Esophagus mucosa (tissue), 1 donor: Measurements from ENCODE around the gene SLC27A3. TPM values are rescaled to one million over a fixed set of nuclear protein-coding genes. Genes with fewer than 3 reads are reported as not detected.

Experiments used
- ATAC-seq: fragments of 200-7000 bp; cut with Tn5 transposase; one replicate; pipeline ENCODE4 v1.9.1; 2020
- total RNA-seq: library from RNA; stranded (reverse); gene quantifications from one replicate; pipeline ENCODE4 v1.2.4, GENCODE V29; 2023
- donor health status: DM: yes; HTN: yes; CAD: no.

The SLC27A3 gene, protein sequence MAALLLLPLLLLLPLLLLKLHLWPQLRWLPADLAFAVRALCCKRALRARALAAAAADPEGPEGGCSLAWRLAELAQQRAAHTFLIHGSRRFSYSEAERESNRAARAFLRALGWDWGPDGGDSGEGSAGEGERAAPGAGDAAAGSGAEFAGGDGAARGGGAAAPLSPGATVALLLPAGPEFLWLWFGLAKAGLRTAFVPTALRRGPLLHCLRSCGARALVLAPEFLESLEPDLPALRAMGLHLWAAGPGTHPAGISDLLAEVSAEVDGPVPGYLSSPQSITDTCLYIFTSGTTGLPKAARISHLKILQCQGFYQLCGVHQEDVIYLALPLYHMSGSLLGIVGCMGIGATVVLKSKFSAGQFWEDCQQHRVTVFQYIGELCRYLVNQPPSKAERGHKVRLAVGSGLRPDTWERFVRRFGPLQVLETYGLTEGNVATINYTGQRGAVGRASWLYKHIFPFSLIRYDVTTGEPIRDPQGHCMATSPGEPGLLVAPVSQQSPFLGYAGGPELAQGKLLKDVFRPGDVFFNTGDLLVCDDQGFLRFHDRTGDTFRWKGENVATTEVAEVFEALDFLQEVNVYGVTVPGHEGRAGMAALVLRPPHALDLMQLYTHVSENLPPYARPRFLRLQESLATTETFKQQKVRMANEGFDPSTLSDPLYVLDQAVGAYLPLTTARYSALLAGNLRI
- 16.1 TPM for total RNA-seq

DNA sequence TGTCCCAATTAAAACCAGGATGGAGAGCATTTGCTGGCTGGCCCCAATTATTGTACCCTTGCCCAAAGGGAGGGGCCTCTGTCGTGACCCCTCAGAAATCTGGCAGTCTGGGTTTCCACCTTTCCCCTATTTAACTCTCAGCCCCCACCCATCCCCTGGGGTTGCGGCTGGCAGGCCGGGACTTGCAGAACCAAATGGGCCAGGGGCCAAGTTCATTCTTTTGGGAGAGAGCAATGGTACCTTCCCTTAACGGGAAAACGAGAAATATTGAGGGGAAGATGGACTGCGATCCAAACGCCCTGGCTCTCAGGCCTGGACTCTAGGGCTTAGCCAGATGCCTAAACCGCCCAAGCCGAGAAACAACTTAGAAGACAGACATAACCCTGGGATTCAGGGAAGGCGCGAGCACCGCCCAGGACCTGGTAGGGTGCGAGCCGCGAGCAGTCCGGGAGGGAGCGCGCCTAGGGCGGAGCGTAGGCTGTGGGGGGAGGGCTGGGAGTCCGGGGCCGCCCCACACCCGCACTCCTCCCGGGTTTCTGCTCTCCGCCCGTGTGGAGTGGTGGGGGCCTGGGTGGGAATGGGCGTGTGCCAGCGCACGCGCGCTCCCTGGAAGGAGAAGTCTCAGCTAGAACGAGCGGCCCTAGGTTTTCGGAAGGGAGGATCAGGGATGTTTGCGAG lies at the start of gene SLC27A3:
Gene SLC27A3 (plus strand): TSS at position 628 of the 678 bp plus-strand sequence. CDS start 91 bp downstream, outside the sequence.
- peak; percentile 71 for ATAC-seq

DNA sequence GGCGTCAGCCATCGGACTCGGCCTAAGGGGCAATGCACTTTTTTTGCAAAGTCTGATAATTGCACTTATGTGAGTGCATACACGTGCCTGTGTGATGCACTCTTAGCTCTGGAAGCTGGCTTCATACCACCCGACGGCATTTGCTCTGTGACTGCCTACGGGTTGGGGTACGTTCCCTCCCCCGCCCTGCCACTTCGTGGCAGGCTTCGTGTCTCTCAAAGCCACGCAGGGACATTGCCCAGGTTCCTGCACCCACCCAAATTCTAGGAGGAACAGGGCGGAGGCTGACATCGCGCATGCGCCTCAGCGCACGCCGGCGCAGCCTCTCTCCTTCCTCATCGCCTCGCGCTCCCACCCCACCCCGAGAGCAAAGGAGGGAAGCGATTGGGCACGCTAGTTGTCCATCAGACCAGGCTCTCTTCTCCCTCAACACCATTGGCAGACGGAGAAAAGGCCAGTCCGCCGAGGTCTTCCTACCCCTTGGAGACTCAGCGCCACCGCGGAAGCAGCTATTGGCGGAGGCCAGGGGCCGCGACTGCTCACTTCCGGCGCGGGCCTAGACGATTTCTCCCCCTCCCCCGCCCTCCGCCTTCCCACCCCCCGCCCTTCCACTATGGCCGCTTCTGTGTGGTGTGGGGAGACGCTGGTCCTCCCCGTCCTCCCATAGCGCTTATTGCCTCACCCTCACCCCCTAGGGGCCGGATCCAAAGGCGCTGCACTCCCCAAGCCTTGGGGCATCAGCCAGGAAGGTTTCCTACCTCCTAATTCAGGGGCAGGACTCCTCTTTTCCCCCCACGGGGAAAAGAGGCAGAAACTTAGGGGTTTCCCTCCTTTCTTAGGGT lies 47.5 kb upstream of the SLC27A3 start, which contains the start of gene INTS3:
Gene INTS3 (plus strand): TSS at position 588 of the 842 bp plus-strand sequence. CDS start 585 bp downstream, outside the sequence.
- ATAC-seq: peak; percentile 100

DNA sequence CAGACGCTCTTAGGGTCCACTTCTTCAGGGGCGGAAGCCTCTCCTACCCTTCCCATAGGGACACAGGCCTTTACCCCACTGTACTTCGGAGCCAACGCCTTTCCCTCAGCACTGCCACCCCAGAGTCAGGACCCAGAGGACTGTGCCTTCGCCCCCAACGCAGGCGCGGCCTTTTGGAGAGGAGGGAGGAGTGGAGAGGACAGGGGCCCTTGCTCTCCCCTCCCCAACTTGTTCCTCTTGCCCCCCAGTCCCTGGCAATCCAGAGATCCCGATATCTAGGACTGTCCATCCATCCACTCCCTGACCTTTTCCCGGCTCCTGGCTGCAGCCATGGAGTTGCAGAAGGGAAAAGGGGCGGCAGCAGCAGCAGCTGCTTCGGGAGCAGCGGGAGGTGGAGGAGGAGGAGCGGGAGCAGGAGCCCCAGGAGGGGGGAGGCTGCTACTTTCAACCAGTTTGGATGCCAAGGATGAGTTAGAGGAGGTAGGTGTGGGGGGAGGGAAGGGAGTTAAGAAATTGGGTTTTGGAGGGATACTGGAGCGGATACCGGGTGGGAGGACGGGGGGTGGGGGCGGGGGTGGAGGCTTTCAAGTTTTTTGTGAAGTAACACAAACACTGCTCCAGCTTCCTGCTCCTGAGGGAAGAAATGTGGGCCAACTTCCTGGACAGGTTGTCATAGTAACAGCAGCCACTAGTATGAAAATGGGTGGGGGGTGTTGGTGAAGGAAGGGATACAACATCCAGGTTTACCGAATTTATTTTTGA lies 46.7 kb upstream of the SLC27A3 start:
- ATAC-seq: peak; percentile 14

DNA sequence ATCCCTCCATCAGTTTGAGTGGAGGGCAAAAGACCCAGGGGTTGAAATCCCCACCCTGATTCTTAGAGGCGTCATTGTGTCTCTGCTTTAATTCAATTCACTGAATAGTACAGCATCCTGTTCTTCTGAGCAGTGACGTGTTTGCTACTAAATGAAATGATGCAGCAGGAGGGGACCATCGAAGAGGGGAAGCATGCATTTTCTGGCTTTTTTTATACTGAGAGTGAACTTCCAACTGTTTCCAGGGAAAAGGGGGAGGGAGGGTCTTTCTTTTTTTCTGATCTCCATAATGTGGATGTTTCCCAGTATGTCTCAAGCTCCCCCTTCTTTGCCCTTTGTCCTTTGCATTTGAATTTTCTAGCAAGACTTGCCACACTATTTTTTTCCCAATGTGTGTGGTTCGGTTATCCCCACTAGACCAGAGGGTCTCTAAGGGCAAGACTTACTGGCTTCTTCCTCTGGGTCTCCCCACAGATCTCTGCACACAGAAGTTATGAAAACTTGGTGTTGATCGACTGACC lies 44.7 kb upstream of the SLC27A3 start:
- ATAC-seq: no peak

DNA sequence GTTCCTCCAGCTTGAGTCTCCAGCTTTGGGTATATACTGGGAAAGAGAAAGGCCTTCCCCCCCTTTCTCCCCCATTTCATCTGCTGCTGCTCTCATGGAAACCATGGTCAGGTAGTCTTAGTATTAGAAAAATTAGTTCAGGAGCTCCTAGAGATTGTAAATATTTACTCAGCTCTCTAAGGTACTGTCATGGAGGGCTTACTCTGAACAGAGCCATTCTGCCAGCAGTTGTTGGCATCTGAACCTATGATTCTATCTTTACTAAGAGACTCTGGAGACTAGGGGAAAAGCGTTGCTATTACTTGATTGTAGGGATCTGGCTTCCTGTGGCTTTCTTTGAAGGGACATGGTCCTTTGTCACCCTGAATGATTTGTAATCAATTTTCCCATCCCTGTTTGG lies 41.2 kb upstream of the SLC27A3 start:
- no peak for ATAC-seq

DNA sequence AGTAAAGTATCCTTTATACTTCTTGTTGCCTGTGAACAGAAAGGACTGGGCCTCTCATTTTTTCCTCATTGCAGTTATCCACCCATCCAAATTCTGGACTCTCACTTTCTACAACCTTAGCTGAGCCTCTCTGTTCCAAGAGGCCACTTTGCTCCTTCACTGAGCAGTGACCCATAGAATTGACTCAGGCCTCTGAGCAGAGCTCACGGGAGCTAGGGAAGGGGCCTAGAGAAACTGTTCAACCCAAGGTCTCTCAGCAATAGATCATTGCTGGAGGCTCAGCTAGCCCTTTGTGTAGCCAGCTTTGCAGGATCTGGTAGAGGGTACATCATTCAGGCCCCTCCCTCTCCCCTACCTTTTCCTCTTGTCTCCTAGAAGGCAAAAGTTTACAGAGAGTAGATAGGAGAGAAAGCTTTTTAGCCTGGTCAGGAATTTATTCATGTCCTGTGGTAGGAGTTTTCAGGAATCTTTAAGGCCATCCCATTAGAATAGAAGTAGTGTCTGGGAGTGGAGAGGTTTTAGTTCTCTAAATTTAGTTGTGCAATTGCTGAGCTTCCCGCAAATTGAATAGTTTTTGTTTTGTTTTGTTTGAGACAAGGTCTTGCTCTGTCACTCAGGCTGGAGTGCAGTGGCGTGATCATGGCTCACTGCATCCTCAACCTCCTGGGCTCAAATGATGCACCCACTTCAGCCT lies 40.7 kb upstream of the SLC27A3 start:
- ATAC-seq: no peak

DNA sequence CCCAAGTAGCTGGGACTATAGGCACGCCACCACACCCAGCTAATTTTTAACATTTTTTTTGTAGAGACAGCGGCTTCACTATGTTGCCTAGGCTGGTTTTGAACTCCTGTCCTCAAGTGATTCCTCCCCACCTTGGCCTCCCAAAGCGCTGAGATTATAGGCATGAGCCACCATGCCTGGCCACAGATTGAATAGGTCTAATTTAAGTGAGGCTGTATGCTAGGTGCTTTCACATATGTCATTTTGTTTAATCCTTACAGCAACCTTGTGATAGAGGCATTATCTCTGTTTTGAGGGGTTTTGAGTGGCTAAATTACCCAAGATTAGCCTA lies 40.2 kb upstream of the SLC27A3 start:
- ATAC-seq: no peak

DNA sequence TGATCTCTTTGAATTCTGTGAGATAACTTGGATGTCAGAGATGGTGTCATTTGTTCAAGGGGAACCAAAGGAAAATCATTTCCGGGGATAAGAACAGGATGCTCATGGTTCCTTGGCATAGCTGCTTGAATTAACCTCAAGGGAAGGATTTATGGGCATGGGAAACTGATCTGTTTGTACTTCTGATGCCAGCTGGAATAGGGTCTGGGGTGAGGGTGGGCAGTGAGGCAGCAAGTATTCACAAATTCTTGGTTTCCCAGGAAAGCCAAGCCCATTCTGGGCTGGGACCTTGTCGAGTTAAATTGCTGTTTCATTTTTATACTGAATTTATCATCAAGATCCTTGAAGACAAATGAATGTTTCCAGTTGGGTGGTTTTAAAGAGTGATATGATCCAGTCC lies 33.2 kb upstream of the SLC27A3 start:
- no peak for ATAC-seq

DNA sequence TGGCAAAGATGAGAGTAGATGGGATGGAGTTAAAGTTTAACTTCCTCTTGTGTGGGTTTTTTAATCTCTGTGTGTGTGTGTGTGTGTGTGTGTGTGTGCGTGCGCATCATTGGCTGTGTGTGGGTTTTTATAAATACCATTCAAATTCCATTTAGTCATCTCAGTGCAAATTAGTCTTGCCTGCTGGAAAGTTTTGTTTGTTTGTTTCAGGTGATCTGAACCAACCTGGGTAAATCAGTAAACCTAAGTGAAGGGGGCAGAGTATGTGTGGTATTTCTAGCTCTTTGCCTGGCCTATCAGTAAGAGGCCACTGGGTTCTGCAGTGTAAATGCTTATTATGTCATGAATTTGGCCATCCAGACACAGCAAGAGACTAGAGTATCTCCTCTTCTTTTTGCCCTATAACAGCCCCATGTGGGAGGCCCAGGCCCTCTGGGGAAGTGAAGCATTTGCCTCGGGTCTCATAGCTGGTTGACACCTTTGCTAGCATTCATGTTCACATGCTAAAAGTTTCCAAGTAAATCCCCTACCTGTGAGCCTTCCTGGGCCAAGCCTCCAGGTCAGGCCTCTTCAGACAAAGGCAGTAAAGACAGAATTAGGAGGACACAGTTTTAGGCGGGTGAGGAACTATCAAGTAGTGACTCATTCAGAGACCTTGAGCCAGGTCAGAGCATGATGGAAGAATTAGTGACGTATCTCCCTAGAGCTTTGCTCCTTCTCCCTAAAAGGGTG lies 32.6 kb upstream of the SLC27A3 start:
- peak; percentile 52 for ATAC-seq

DNA sequence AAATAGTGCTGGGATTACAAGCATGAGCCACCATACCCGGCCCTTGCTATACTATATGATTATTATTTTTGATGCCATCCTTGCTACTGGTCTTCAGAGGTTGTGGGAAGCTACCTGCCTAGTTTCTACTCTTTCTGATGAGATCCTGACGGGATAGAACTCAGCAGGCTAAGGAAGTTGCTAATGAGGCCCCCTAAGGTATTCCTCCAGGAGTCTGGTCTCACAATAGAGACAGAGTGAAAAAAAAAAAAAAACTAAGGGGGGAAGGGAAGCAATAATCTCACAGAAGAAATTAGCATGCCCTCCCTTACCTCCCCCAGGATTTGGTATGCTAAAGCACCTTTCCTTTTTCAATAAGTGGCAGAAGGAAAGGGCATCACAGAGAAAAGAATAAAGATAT lies 29.8 kb upstream of the SLC27A3 start:
- no peak for ATAC-seq

DNA sequence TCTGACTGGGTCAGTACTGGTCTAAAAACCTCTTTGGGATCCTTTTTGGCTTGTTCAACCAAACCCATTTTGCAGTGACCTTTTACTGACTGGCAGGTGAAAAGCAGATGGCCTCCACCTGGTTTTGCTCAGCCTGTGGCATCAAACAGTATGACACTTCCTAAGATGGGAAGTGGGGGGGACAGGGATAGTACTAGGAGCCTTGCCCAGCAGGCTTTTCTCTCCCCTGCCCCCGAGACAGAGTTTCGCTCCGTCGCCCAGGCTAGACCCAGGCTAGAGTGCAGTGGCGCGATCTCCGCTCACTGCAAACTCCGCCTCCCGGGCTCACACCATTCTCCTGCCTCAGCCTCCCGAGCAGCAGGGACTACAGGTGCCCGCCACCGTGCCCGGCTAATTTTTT lies 29.0 kb upstream of the SLC27A3 start:
- ATAC-seq: no peak

DNA sequence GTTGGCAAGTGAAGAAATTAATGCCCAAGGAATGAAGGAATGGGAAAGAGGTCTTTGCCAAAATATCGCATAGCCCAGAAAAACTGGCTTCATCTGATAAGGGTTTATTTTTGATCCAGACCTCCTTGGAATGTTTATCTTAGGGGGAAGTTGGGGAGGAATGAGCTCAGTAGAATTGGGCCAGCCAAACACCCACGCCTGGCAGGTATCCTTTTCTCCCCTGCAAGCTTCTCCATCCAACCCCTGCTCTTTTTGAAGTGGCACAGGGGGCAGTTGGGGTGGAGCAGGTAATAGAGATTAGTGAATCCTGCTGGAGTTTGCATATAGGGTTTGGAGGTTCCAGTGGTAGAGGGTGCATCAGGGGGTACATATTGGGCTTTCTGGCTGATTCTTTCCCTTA lies 26.3 kb upstream of the SLC27A3 start:
- ATAC-seq: no peak

DNA sequence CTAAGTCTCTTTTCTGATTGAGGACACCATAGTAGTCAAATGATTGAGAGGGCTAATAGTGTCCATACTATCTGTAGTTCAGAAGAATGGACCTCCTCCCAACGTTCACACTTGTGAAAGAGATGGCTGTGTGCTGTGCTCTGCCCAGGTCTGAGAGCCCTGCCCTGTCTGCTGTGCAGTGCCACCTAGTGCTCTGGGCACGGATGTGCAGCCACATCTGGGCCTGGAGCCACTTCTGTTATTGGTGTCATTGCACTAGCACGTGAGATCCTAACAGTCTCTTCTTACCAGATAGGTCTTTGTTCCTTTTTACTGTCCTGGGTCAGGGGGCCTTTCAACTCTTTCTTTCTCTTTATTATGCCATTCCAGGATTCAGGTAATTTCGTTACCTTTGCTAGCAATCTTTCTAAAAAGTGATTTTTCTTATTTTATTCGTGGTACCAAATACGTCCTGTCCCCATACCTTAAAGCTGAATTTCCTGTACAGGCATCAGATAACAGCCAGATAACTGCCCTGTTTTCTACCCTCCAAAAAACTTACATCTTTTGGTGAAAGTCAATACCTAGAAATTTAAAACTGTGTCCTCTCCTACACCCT lies 25.7 kb upstream of the SLC27A3 start:
- peak; percentile 97 for ATAC-seq

DNA sequence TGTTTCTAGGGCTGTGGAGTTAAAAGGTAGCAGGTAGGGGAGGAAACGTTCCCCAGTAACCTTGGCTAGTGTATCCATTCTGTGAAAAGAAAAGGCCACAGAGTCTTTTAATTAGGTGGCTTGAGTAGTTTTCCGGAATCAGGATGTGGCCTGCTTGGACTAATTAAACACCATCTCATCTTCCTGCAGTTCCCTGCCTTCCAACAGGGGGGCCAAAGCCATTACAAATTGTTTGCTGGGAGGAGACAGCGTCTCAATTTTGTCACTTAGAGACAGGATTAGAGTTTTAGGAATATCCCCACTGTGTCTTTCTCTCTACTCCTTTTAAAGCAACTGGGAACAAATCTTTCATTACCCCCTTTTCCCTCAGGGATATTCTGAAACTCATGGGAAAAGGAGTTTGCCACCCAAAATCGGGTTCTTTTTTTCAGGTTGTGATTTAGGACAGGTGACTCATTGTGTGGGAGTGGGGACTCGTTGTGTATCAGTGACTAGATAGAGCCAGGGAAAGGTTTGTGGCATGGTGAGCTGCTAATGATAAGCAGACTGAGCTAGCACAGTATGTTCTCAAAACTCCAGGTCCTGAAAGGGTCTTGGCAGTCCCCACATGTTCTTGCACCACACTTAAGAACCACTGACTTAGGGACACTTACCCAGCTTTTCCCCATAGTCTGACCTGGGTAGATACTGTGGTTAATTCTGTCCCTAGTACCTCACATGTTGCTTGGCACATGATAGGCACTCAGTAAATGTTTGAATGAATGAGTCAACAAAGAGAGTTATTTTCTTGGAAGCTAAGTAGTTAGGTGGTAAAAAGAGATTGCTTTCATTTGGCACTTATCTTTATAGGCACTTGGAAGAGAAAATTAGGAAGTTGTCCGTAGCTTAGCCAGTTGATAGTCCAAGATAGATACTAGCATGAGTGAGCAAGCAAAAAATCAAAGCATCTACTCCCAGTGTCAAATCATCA lies 24.9 kb upstream of the SLC27A3 start:
- no peak for ATAC-seq

DNA sequence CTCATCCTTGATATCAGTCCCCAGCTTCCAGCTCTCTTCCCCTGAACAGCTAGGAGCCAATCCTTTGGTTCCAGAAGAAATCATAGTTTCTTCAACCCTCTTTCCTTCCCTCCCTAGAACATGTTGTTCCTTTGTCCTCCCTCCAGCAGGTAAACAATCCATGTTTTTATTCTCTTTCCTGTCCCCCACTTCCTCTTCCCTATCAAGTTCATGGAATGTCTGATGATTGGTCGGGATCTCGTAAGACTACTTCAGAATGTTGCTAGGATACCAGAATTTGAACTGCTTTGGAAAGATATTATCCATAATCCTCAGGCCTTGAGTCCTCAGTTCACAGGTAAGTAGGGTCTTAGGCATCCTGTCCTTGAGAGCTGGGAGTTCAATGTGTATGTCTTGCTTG lies 23.1 kb upstream of the SLC27A3 start:
- no peak for ATAC-seq

DNA sequence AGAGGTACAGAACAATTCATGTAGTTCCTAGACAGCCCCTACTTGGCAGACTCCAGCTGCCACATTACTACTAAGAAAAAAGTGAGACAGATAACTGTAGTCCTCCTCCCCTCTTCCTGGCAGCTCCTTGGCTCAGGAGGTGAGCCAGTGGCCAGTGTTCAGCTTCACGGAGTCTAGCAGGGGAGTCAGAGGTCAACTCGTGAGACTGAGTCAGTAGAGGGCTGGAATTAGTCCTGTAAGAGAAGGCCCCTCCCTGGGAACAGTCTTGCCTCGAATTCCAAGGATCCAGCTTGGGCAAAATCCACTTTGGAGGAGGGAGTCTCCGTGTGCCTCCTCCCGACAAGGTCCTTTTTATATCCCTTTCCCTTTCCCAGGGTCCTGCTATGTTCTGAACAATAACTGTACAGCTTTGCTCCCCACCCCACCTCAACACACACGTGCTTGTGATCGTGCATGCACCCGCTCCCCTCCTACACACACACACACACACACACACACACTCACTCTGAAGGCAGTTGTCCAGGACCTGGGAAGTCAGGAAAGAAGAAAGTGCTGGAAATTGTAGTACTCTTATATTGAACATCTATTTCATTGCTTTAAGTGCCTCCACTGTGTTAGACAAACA lies 22.5 kb upstream of the SLC27A3 start:
- ATAC-seq: no peak

DNA sequence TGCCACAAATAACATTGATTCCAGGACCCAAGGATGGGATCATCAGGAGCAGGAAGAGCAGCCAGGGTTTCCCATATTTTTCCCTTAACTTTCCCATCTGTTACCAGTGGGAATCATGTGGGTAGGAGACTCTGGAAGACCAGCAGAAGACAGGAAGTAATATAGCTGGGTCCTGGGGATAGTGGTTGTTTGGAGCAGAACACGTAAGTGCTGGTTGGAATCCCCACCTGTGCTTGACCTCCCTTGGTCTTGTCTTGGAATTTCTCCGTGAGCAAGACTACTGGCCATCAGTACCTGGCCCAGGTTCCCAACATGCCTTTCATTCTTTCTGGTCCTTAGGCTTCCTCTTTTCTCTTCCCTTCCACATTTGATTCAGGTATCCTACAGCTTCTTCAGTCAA lies 20.9 kb upstream of the SLC27A3 start:
- no peak for ATAC-seq

DNA sequence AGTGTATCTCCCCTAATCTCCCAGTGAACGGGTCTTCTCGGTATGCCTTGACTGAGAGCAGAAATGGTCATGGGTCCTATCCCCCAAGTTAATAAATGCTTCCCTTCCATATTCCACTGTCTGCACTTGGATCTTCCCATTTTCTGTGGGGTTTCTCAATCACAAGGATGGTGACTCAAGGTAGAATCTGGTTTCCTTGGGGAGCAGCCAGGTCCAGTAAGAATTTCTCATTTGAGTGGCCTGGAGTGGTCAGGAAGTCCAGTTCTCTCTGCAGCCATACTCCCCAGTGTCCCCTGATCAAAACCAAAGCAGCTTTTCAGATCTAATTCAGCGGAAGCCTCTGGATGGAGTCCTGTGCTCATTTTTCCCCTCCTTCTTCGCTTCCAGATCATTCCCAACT lies 14.8 kb upstream of the SLC27A3 start:
- no peak for ATAC-seq
